GM18507 (cell line): ENCODE measurements around the gene UGT2B11.
"Not testable (repeated sequence)": the region's sequence is repeated elsewhere in the genome, so short reads cannot be mapped to it uniquely, and the experiment has no call there.

Experiments used
- DNase-seq: peaks from one replicate; pipeline ENCODE4 v3.0.0; 2011; ENCODE audit warnings: low read depth; ENCODE audit not compliant: insufficient read length; ENCODE audit errors: extremely low spot score
- FAIRE-seq: peaks from 2 replicates; lab custom pipeline; 2011; peaks lifted over from hg19 to GRCh38; lab: Jason Lieb, UNC

The UGT2B11 gene

DNA sequence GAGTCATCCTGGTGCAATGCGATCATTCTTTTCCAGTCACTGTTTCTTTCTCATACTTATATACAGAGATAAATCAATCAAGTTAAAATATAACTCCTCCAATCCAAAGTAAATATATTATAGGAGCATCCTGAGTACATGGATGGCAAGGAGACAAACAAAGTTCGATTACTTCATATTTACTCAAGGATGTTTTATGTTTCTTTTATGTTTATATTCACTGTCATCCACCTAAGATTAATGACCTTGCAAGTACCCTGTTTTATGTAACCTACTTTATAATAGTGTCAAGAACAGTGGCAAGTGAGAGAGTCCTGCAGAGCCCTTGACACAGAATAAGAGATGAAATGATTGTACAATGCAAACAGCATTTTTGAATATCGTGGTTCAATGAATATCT lies at the start of gene UGT2B11:
UGT2B11 (minus strand) TSS at position 33 of the 400 bp plus-strand sequence; CDS start at position 7, 26 bp downstream.
- DNase-seq (no peak), FAIRE-seq (no peak)

DNA sequence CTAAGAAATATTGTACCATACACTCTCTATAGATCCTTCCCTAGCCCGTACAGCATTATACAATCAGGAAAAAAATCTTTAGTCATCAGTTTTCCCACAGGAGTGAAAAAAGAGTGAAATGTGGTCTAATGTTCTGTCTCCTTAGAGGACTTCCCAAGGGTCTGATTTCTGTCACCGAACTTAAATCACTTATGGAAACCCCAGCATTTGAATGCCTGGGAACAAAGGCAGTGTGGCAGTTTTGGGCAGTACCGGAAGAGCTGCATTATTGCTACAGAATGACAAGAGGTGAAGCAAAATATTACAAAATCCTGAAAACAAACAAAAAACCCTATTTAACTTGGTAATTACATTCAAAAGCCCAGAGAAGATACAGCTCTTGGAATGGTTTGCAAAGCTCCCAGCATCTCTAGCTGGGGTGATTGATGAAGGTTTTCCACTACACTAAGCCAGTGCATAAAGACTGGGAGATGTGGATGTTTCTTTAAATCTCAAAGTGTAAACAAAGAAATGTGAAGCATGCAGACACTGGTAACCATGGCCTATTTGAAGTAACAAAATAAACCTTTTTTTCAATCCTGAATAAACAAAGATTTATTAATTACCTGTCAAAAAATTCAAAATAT lies 38.7 kb upstream of the UGT2B11 start:
- not testable (repeated sequence) for FAIRE-seq, DNase-seq

DNA sequence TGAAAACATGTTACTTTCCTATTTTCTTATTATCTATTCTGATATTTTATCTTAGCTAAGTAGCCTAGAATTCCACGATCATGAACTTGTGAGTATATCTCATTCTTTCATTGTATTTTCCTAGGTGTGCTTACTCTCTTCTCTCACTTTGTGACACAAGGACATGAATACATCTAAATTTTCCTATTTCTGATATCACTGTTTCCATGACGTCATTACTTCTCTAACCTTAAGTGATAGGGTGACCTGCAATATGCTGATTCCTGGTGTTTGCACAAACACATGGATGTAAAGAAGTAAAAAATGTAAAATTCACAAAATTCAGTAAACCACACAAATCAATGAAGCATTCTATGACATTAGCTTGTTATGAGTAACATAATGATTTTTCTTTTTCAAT lies 36.3 kb upstream of the UGT2B11 start:
- DNase-seq, FAIRE-seq: not testable (repeated sequence)

DNA sequence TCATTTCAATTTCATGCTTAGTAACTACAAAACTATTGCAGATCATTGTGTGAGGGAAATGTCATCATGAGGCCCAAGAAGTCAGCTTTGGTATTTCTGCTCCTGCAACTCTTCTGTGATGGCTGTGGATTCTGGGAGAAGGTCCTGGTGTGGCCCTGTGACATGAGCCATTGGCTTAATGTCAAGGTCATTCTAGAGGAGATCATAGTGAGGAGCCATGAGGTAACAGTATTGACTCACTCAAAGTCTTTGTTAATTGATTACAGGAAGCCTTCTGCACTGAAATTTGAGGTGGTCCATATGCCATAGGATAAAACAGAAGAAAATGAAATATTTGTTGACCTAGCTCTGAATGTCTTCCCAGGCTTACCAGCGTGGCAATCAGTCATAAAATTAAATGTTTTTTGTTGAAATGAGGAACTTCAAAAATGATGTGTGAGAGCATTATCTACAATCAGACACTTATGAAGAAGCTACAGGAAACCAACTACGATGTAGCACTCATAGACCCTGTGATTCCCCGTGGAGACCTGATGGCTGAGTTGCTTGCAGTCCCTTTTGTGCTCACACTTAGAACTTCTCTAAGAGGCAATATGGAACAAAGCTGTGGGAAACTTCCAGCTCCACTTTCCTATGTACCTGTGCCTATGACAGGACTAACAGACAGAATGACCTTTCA lies 28.2 kb upstream of the UGT2B11 start:
- FAIRE-seq, DNase-seq: not testable (repeated sequence)

DNA sequence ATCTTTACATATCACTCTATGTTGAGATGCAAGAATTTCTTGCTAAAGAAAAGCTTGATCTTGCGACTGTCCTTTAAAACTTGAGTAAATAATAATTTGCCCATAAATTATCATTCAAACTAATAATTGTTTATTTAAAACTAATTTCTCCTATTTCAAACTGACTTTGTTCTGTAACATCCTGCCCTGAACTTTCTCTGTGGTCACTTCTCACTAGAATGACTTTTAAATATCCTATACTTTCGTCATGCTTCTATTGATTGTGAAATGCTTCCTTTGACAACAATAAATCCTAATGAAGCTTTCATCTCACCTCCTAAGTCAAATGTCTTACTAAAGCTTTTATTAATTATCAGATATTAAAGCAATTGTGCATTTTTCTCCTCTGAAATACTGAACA lies 27.2 kb upstream of the UGT2B11 start:
- FAIRE-seq, DNase-seq: not testable (repeated sequence)

DNA sequence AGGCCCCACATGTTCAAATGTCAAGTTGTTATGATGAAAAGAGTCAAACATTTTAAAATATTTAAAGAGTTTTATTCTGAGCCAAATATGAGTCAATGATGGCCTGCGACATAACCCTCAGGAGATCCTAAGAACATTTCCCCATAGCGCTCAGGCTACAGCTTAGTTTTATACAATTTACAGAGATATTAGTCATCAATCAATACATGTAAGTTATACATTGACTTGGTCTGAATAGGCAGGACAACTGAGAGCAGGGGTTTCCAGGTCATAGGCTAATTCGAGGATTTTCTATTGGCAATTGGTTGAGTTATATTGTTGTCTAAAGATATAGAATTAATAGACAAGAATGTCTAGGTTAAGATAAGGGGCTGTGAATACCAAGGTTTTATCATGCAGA lies 26.2 kb upstream of the UGT2B11 start:
- not testable (repeated sequence) for DNase-seq, FAIRE-seq

DNA sequence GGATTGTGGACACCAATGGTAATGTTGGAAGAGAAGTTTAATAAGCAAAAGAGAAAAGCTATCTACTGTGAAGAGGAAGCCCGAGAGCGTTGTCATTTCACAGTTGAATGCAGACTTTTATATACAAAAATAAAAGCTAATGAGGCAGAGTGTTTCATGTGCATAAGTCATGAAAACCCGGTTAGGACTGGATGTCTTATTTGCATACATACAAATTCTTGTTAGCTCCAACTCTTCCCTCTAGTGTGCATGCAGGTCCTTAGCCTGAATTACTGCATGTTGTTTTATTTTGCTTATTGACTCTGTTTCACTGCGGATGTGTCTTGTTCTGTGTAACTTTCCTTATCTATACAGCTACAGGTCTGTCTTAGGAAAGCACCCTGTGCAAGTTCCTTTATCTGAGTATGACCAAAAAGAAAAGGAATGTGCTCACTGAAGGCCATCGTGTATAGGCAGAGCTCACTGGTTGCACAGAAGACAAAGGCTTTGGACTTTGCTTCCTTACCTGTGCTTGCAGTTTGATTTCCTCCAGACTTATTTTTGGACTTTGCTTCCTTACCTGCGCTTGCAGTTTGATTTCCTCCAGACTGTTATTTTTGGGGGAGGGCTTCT lies 25.1 kb upstream of the UGT2B11 start:
- FAIRE-seq: no peak
- no peak for DNase-seq

DNA sequence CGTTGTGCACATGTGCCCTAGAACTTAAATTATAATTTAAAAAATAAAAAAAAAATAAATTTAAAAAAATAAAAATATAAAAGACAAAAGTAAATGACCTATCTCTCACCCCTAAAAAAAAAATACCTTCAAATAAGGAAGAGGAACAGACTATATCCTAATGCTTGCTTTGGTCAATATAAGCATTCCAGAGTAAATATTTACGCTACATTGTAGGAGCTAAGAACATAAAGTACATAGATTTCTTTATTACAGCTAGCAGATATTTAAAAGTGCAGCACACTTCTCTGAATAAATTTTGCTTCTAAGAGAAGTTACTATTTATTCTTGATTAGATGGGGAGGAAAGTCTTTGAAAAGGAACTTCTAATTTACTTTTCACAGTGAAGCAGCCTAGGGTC lies 24.5 kb upstream of the UGT2B11 start:
- no peak for FAIRE-seq
- DNase-seq: no peak

DNA sequence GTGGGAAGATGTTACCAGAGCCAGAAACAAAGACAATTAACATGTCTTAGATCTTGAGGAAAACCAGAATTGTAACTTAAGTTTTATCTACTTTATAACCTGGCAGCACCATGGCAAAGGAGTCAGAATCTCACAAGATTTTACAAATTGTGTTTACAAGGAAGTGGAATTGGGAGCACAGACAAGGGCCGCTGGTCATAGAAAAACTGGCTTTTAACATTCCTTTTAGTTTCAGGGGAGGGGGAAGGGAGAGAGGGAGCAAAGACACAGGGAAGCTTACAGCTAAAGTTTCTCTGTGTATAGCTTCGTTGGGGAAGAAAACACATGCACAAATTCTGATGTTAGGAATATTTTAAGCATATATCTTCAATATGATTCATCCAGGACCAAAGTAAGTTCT lies 10.3 kb upstream of the UGT2B11 start:
- FAIRE-seq (no peak), DNase-seq (no peak)

DNA sequence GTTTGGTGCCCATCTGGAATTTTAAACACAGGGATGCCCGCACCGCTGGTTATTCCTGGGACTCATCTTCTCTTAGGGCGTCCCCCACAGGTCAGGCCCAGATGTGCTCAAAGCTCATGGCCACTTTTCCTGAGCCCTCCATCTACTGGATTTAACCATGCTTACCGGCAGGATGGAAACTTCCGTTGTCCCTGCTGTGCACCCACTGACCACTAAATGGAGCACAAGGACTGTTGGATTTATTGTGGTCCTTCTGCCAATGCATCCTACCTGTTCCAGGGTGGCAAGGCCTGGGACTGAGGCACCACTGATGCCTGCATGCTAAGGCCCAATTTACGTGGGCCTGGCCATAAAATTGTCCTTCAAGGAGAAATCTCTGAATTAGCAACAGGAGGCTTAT lies 8.7 kb upstream of the UGT2B11 start:
- DNase-seq, FAIRE-seq: not testable (repeated sequence)

DNA sequence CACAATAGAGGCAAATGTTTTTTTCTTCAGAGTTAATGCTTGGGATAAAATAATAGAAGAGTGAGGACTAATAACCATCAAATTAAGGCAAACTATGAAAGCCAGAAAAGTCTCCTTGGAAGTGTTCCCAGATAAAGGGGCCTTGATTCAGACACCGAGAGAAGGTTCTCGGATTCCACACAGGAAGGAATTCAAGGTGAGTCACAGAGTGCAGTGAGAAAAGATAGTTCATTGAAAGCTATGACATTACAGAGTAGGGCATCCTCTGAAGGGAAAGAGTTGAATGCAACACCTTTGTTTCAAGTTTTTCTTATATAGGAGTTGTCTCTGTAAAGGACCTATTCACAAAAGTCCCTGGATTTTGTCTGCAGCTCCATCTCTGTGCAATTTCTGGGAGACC lies 3.9 kb upstream of the UGT2B11 start:
- FAIRE-seq, DNase-seq: not testable (repeated sequence)

DNA sequence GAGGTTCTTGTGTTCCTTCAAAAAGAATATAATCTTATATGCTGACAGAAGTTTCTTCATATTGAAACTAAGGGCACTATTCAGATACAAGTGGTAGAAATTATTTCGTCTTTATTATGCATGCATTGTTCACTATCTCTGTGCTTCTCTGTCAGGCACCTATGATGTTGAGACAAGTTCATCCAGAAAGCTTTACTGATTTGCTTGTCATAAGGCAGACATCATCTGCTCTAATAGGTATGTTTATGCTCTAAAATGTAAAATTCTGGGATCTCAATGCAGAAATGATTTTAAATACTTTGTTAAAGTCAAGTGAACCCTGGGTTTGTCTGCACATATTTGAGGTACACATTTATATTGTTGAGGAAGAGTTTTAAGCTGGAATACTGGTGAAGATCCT lies 3.6 kb downstream of the UGT2B11 start:
- no peak for DNase-seq
- FAIRE-seq: no peak

DNA sequence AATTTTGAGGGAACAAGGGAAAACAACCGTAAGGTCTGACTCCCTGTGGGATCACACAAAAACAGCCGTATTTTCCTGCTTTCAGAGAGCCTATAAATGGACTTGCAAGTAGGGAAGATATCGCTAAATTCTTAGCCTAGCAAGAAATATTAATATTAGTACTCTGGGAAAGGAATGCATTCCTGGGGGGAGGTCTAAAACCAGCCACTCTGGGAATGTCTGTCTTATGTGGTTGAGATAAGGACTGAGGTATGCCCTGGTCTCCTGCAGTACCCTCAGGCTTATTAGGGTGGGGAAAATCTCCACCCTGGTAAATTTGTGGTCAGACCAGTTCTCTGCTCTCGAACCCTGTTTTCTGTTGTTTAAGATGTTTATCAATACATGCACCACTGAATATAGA lies 16.0 kb downstream of the UGT2B11 start:
- not testable (repeated sequence) for DNase-seq, FAIRE-seq

DNA sequence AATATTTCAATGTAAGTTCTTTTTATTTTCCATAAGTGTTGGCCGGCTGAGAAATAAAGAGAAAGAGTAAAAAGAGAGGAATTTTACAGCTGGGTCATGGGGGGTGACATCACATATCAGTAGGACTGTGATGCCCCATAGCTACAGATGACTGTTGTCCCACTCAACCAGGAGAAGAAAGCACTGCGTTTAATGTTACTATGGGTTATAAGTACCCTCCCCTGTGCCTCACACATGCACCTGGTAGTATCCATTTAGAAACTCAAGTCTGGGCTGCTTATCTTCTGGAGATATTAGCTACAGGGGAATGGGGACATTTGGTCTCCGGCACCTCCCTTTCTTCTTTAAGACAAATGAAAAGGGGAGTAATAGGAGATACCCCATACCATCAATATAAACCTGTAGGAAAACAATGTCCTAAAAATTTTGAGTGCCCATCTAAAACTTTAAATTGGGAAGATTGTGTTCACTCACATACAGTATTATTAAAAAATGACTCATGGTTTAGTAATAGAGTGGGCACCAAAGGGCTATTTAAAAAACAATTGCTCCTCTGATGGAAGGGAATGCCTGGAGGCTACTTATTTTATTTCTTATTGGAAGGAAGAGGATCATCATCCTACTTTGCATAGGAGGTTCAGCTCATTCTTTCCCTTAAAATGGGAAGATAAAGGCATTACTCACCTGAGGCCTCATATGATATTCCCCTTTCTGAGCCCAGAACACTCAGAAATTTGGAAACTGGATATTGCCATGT lies 18.2 kb downstream of the UGT2B11 start:
- no peak for FAIRE-seq
- DNase-seq: no peak

DNA sequence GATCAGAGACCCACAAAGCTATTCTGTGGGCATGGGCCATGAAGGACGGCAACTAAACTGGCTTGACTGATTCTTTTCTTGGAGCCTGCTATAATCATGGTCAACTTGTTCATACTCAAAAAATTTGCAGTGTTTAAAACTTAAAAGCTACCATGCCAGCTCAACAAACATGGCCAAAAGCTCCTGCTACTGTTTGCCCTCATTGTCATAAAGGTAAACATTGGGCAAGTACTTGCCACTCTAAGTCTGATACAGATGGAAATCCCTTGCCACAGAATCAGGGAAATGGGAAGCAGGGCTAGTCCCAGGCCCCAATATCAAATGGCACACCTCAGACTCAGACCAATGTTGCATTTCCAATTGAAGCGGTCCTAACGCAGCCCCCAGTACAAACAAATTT lies 20.4 kb downstream of the UGT2B11 start:
- FAIRE-seq: no peak
- no peak for DNase-seq

DNA sequence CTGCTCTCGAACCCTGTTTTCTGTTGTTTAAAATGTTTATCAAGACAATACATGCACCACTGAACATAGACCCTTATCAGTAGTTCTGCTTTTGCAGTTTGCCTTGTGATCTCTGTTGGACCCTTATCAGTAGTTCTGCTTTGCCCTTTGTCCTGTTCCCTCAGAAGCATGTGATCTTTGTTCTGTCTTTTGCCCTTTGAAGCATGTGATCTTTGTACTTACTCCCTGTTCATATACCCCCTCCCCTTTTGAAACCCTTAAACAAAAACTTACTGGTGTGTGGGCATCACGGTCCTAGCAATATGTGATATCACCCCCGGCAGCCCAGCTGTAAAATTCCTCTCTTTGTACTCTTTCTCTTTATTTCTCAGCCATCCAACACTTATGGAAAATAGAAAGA lies 22.6 kb downstream of the UGT2B11 start:
- DNase-seq, FAIRE-seq: not testable (repeated sequence)

DNA sequence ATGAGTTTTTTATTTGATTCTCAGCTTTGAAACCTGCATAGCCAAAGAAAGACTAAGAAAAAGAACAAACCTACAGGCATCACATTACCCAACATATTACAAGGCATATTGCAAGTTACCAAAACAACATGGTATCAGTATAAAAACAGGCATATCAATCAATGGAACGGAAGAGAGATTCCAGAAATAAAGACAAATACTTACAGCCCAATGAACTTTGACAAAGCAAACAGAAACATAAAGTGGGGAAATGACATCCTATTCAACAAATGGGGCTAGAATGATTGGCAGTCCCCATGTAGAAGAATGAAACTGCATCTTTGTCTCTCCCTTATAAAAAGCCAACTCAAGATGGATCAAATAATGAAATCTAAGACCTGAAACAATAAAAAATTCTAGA lies 23.9 kb downstream of the UGT2B11 start:
- DNase-seq, FAIRE-seq: not testable (repeated sequence)

DNA sequence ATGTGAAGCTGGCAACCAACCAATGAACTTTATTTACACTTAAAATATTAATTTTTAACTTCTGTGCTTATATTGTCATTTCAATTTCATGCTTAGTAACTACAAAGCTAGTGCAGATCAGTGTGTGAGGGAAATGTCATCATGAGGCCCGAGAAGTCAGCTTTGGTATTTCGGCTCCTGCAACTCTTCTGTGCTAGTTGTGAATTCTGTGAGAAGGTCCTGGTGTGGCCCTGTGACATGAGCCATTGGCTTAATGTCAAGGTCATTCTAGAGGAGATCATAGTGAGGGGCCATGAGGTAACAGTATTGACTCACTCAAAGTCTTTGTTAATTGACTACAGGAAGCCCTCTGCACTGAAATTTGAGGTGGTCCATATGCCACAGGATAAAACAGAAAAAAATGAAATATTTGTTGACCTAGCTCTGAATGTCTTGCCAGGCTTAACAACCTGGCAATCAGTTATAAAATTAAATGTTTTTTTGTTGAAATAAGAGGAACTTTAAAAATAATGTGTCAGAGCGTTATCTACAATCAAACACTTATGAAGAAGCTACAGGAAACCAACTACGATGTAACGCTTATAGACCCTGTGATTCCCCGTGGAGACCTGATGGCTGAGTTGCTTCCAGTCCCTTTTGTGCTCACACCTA lies 32.9 kb downstream of the UGT2B11 start:
- not testable (repeated sequence) for DNase-seq, FAIRE-seq

DNA sequence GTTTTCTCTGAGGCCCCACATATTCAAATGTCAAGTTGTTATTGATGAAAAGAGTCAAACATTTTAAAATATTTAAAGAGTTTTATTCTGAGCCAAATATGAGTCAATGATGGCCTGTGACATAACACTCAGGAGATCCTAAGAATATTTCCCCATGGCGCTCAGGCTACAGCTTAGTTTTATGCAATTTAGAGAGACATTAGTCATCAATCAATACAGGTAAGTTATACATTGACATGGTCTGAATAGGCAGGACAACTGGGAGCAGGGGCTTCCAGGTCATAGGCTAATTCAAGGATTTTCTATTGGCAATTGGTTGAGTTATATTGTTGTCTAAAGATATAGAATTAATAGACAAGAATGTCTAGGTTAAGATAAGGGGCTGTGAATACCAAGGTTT lies 34.7 kb downstream of the UGT2B11 start:
- DNase-seq, FAIRE-seq: not testable (repeated sequence)
